GM18861 (cell line): Measurements from ENCODE around the gene MTX1.
A peak's percentile ranks its signal among the peaks of the same experiment; 100 is the strongest.
"Not testable (repeated sequence)": the region's sequence is repeated elsewhere in the genome, so short reads cannot be mapped to it uniquely, and the experiment has no call there.

ENCODE experiments used
- ATAC-seq: cut with Tn5 transposase; IDR thresholded peaks from one replicate; pipeline ENCODE4 v1.9.1; 2021; ENCODE audit not compliant: unreplicated experiment

The MTX1 gene

GRCh38 chr1:155232001-155232978, 23.8 kb downstream of the MTX1 start:
- ATAC-seq = not testable (repeated sequence)

- not testable (repeated sequence) for ATAC-seq
These were observed 25.0 kb downstream of the MTX1 start for GRCh38 chr1:155233502-155233901.

GRCh38 chr1:155235375-155235774, 26.9 kb downstream of the MTX1 start:
- not testable (repeated sequence) for ATAC-seq

GRCh38 chr1:155236451-155236850, 28.0 kb downstream of the MTX1 start:
- no peak for ATAC-seq

- no peak for ATAC-seq
These were observed 32.7 kb downstream of the MTX1 start for GRCh38 chr1:155241069-155241679.

GRCh38 chr1:155241841-155242264, 33.4 kb downstream of the MTX1 start:
- no peak for ATAC-seq

GRCh38 chr1:155242805-155243358, 34.4 kb downstream of the MTX1 start:
- no peak for ATAC-seq

- peak; percentile 66 for ATAC-seq
These were observed 36.1 kb downstream of the MTX1 start for GRCh38 chr1:155244368-155245162.

- ATAC-seq = no peak
These were observed 36.6 kb downstream of the MTX1 start for GRCh38 chr1:155245163-155245524.

GRCh38 chr1:155246796-155247195, 38.3 kb downstream of the MTX1 start:
- not testable (repeated sequence) for ATAC-seq

GRCh38 chr1:155247667-155248553, 39.4 kb downstream of the MTX1 start:
- ATAC-seq = no peak

- peak; percentile 10 for ATAC-seq
These were observed 41.7 kb downstream of the MTX1 start for GRCh38 chr1:155250246-155250632.

GRCh38 chr1:155250633-155251449, 42.3 kb downstream of the MTX1 start:
- ATAC-seq = peak; percentile 65

GRCh38 chr1:155251566-155251965, 43.1 kb downstream of the MTX1 start:
- ATAC-seq = no peak

- ATAC-seq = no peak
These were observed 44.7 kb downstream of the MTX1 start for GRCh38 chr1:155253208-155253607.

- no peak for ATAC-seq
These were observed 45.3 kb downstream of the MTX1 start for GRCh38 chr1:155253797-155254196.

- ATAC-seq = no peak
These were observed 45.8 kb downstream of the MTX1 start for GRCh38 chr1:155254228-155254713.

GRCh38 chr1:155254714-155255242, 46.3 kb downstream of the MTX1 start:
- ATAC-seq = no peak
